SKM-1 treated with dmso at 0.1 percent for 144 hours (cell line): ENCODE measurements around the gene EVA1A.

ENCODE experiments used
- DNase-seq: peaks from one replicate; lab custom pipeline; 2025; ENCODE audit not compliant: unreplicated experiment; lab: John Stamatoyannopoulos, UW

The EVA1A gene

DNA sequence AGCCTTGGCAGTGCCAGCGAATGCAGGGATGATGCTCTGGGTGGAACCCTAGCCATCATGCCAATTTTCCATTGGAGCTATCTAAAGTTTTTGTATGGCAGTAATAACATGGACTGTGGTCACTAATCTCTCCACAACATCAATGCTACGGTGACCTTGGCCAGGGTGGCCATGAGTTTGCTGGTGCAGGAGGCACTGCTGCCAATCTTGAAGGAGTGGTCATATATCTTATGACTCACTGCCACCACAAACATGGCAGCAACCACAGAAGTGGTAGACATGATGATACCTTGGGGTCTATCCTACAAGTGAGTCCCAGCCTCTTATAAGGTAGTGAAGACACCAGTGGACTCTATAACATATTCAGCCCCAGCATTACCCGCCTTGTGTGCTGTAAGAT, 104.6 kb downstream of the EVA1A start:
- DNase-seq: no peak

- no peak for DNase-seq
These were observed 106.5 kb downstream of the EVA1A start for GRCh38 chr2:75454241-75454620.

DNA sequence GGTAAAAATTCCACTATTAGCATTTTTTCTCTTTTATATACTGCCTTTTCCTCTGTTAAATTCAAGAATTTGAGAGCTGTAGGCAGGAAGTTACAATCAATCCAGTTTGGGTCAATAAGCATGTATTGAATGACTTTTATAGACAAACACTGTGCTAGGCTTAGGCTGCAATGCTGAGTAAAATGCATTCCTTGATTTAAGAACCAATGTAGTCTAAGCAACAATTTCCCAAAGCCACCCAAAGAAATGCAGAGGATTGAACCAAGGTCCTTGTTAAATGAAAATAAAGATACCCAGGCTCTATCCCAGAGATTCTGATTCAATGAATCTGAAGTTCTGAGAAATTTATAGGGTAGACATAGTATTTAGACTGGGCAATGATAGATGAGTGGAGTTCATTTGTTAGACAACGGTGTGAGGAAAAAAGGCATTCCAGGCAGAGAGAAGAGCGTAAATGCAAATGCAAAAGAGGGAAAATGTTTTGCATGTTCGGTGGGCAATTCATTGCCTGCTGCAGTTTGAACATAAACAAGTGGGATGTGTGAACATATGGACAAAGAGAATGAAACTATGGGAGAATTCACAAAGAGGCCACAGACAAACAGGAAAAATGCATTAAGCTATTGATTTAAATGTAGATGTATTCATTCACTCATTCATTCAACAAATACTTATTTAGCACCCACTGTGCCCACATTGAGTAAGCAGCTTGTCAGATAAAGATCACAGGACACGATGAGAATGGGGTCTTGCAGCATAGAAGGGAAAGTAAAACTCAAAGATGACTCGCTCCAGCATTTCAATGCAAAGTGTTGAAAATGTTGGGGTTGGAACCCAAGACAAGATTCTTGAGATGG, 107.1 kb downstream of the EVA1A start:
- DNase-seq: no peak

- no peak for DNase-seq
These were observed 110.7 kb downstream of the EVA1A start for GRCh38 chr2:75450068-75450467.

DNA sequence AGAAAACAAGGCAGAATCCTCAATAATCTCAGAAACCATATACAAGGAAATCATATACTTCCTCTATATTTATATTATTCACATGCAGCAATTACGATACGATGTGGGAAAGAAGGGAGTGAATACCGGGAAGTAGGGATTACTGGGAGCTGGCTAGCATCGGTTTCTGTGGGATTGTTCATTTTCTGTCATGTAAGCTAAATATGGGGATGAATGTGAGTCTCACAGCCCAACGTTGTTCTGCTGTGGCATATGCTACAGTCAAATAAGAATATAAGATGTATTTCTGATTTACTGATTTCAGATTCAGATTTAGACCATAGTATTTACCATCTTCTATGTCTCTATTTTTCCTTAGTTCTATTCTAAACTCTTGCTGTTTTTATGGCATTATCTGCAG, 113.6 kb downstream of the EVA1A start:
- DNase-seq: no peak
